ENCODE results near the gene ITGB1BP1.

The ITGB1BP1 gene

DNA sequence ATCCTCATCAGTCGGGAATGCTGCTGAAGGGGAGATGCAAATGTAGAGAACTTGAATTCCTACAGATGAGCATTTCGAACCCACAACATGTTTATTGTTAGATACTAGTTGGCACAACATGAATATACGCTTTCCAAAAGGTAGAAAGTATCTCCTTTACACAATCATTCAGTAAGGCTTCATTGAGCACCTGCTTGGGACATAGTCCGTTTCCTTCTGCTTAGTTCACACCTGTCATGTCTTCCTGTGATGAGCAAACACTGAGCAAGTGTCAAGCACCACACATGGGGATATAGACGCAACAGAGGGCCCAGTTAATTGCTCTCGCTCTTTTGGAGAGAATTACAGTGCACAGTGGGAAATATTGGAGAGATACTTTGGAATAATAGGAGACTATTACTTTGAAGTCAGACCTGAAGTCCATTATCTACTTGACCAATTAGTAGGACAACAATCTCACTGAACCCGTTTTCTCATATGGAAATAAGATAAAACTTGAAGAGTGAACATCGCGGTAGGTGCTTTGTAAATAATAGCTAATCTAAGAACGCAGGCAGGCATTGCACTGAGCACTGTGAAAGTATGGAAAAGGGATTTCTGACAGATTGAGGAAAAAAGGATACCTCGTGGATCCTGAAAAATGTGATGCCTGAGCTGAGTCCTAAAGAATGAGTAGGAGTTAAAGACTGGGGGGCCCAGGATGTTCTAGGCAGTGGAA lies 1.3 kb upstream of the ITGB1BP1 start:
- DNase-seq = no peak

DNA sequence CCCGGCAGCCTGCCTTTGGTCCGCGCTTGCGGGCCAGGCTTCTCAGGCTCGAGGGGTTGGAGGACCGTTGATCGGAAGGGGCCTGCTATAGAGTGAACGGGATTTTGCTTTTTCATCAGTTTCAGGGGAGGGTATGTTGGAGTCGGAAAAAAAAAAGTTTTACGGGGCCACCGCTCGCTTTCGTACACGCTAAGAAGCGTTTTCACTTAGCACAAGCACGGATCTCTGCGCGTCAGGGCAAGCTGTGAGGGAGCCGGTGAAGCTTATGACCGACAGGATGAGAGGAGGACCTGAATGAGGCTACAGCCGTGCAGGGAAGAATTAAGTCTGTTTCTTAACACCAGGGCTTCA lies 569 bp upstream of the ITGB1BP1 start:
- DNase-seq = no peak

DNA sequence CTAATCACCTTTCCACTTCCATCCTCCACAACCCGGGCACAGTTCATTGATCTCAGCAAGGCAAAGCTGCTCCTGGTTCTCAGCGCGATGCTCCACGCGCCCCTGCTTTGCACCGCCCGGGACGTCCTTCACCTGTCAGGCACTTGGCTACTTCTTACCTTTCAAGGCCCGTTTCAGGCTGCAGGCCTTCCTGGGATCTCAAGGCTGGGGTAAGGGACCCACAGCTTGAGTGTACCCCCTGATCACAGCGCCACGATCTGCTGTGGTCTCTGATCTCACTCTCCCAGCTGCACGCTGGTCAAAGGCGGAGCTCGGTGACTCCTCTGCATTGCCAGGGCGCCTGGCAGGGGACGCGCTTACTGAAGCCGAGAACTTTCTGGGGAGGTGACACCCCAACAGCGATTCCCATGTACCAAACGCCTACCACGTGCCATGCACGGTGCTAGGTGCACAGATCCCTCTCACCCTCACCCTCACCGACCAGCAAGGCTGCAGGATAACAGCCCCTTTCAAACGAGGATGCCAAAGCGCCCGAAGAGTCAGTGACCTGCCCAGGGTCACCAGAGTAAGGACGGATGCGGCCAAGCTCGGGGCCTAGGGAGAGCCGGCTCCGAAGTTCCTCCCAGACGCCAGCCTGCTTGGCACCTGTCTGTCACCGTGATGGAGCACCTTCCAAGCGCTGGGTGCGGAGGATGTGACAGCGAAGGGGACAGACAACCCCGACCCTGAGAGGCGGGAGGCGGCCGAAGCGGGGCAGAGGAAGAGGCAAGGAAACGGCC lies 818 bp downstream of the ITGB1BP1 start:
- DNase-seq = no peak

DNA sequence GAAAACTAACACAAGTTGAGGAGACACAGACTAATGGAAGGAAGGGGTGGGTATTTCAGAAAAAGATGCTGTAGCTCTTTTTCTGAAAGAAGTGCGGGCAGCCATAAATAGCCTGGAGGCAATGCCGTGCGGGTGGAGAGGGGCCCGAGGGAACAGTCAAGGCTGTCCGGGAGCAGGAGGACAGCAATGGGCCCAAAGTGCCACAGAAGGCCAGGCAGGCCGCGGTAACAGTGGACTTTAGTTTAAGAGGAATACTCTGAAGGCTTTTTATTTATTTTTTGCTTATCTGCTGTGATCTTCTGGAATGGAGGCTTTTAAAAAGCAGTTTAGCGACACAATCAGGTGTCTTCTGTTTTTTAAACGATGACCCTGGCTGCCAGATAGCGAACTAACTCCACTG lies 2.8 kb downstream of the ITGB1BP1 start:
- no peak for DNase-seq

DNA sequence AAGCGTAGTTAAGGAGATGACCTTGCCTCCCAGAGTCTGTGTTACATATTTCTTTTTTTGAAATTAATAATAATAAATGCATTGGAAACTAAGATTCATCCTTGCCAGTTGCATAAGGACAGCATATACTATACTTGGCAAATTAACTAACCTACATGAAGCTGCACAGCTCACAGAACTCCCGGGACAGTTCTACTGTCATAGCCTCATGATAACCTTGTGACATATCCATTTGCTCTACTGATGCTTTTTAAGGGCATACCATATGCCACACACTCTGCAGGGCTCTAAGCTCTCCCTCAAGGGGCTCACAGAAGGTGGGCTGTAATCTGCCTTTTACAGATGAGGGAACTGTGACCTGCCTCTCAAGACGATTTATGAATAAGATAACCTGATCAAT lies 3.8 kb downstream of the ITGB1BP1 start:
- DNase-seq = no peak

DNA sequence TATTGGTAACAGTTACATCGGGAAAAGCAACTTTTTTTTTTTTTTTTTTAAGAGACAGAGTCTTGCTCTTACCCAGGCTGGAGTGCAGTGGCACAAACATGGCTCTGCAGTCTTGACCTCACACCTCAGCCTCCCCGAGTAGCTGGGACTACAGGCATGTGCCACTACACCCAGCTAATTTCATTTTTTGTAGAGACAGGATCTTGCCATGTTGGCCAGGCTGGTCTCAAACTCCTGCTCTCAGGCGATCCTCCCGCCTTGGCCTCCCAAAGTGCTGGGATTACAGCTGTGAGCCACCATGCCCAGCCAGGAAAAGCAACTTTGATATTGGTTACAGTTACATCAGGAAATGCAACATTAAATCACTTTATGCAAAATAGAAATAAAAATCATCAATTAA lies 4.6 kb downstream of the ITGB1BP1 start:
- no peak for DNase-seq

DNA sequence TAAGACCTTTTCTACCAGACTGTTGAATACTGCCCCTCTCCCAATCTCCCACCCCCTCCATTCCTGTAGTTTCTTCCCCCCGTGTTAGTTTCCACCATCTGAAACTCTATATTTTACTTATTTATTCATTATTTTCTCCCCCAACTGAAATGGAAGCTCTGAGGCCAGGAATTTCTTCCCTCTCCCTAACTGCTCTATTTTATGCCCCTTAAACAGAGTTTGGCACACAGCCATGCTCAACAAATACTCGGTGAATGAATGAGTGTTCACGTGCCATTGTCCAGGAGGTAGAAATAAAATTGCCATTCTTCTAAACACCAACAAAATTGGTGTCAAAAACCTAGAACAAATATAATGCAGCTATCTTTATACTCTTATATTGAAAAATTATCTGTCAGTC lies 5.6 kb downstream of the ITGB1BP1 start:
- DNase-seq = no peak

DNA sequence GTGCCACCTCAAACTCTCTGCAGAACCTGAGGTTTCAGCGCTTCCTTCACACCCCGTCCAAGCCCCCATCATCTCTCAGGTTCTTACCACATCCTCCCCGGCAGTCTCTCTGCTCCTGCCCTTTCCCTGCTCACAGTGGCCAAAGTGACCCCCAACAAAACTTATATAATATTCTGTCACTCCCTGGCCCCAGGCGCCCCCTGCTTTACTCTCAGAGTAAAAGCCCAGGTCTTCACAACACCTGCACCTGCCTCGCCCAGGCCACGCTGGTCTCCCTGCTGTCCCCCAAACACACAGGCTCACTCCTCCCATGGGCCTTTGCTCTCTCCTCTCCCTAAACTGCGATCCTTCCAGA lies 6.4 kb downstream of the ITGB1BP1 start:
- no peak for DNase-seq

DNA sequence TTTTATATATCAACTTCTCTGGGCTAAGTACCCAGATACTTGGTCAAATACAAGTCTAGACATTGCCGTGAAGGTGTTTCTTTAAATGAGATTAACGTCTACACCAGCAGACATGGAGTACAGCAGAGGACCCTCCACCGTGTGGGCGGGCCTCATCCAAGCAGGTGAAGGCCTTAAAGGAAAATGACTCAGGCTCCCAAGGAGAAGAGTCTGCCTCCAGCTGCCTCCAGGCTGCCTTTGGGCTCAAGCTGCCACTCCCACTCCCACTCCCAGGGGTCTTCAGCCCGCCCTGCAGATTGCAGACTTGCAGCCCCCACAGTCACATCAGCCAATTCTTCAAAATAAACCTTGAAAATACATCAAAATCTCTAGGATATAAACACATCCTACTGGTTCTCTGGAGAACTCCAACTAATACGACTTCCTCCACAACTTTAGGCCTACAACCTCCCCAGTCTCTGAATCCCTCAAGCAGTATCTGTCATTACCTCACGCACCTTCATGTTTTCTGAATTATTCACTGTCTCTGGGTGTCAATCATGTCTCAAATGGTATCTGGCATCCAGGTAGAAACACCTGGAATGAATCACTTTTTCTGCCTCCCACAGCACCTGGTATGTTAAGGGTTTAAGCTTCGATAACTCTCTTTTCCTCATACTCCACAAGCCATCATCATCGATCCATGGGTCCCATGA lies 6.9 kb downstream of the ITGB1BP1 start:
- no peak for DNase-seq

DNA sequence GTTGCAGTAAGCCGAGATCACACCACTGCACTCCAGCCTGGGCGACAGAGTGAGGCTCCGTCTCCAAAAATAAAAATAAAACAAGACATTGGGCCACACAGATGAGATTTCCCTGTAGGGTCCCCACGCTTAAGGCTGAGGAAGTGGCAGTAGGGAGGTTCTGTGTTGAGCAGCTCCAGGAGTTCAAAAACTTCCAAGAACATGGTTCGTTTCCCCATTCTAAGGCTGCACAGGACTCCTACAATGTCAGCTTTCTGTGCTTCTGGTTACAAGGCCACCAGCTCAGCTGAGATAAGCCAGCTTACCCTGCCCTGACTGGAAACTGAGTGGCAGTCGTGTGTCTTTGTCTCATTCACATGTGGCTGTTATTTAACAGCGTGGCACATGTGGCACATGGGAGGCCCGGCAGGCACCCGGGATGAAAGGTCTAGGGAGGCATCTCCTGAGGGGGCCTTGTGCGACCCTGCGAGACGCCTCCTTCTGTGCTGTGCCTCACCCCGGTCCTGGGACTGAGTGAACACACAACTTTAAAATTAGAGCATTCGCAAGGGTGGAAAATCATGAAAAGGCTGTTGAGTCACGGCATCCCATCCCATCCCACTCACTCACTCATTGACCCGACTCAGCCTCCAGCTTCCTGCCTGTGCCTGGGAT lies 7.7 kb downstream of the ITGB1BP1 start:
- DNase-seq = no peak

DNA sequence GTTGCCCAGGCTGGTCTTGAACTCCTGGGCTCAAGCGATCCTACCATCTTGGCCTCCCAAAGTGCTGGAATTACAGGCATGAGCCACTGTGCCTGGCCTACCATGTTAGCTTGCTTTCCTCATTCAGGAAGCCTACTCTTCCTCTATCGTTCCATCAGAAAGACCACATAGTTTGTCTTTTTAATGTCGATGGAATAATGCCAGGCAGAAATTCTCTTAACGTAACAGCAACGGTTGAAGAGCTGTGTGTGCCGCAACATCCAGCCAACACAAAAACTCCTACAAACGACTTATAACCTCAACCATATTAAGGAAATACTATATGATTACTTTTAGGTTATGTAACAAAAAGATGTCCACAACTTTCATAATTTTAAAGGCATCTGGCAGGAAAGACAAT lies 10.5 kb downstream of the ITGB1BP1 start:
- no peak for DNase-seq

DNA sequence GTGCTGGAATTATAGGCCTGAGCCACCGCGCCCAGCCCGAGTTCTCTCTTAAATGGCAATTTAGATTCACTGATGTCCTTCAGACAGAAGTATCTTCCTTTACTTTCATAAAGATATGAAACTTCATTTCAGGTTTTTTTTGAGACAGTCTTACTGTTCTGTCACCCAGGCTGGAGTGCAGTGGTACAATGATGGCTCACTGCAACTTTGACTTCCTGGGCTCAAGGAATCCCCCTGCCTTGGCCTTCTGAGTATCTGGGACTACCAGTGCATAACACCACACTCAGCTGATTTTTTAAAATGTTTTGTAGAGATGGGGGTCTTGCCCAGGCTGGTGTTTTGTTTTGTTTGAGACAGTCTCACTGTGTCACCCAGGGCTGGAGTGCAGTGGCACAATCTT lies 13.2 kb downstream of the ITGB1BP1 start:
- no peak for DNase-seq

DNA sequence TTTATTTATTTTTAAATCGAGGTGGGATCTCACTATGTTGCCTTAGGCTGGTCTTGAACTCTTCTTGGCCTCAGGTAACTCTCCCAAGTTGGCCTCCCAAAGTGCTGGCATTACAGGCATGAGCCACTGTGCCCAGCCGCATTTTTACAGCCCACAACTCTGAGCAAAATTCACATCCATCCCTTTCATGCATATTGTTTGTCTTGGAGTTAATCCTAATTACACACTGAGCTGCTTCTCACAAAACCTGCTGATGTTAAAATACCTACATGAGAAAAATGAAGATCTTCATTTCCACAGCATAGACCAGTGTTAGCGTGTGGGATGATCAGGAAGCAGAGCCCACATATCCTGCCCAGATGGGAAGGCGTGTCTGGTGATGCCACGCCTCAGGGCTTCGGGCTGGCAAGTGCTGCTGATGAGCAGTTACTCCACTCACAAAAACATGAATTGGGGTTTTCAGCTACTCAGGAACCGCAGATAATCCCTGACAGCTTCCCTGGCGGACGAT lies 14.6 kb downstream of the ITGB1BP1 start:
- no peak for DNase-seq

DNA sequence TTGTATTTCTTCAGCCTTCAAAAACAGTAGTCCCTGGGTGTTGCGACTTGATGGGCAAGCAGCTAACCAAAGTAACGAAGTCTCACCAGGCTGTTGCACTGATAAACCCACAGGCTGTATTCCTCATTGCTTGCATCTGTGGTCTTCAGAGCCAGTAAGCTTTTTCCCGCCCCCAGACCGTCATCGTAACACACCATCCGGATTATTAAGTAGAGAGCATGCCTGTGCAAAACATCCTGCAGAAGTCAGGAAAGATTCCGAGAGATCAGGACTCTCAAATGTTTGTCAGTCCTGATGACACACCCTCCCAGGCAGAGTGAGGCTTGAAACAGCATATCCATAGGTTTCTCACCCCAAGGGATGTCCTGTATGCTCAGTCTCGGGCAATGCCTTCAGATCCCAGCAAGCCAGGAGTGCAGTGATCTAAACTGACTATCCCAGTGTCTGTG lies 15.9 kb downstream of the ITGB1BP1 start:
- DNase-seq = no peak

DNA sequence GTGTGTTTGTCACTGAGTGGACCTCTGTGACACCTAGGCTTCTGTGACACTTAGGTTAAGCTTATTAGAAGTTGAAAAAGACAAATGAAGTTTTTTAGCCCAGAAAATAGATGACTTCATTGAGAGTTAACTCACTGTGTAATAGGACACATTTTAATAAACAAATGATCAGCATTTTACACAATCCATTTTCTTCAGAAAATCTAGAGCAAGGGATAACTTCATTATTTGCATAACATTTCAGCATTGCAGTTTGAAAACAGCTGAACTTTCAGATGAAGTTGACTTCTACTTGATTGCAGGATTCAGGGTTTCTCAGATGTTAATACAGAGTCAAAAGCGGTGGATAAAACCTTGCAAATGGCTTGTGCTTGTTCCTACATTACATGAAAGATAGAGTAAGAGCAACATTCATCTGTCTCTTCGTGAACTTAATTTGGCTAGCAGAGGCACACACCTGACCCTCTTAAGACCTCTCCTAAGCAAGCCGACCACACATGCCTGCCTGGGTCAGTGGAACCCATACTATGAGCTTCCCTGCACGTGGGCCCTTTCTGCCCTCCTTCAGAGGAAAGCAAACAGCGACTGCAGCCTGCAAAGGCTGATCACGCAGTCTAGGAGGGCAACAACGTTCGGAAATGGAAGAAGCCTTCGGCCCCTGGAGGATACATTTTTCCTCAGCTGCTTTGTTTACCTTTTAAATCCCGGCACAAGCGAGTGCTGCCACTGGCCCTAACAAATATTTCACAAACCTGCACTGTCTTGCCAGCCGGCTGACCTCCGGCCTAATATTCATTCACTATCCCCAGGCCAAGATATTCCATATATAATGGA lies 16.6 kb downstream of the ITGB1BP1 start:
- DNase-seq = no peak

DNA sequence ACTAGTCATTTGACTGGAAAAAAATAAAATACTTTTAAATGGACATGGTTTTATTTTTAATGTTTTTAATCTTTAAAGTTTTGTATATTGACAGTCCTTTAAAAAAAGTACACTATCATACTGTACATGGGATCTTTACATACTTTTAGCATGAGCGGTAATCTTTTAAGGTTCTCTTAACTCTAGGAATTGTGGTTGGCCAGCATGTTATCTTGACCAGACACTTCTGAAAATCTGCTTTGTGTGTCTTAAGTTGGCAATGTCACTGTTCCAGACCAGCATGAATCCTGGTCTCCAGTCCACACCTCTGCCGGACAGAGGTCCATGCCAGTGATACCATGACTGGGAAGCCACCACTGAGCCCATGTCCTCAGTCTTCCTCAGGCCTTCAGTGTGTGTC lies 17.7 kb downstream of the ITGB1BP1 start:
- DNase-seq = no peak

DNA sequence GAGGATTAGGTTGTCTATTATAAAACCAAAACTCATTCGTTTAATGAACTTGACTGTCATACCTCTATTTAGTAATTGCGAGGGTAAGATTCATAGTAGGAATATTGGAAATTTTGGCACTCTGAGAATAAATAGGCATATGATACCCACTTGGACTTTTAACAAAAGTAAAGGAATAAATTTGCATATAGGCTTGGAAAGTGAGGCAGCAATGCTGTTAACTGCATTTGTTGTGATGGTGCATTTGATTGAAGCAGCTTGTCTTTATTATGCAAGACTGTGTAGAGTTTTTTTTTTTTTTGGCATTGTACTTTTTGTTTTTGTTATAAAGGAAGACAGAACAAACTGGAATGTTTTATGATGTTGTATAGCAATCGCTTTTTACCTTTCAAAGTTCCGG lies 18.9 kb downstream of the ITGB1BP1 start:
- DNase-seq = no peak

DNA sequence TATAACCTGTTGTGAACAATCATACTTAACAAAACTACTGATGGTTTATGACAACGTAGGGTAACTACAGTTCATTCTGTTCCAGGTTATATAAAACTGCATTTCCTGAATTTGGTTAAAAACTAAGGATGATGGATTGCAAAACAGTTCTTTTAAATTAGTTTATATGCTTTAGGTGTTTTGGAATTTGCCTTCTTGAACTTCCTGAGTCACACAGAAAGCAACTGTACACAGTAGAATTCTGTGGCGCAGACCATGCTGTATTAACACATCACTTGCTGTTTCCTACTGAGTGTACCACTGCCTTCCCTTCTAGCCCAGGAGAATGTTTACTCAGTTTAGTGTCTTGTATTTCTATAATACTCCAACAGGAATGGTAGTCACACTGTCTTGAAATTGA lies 19.4 kb downstream of the ITGB1BP1 start:
- DNase-seq = no peak

DNA sequence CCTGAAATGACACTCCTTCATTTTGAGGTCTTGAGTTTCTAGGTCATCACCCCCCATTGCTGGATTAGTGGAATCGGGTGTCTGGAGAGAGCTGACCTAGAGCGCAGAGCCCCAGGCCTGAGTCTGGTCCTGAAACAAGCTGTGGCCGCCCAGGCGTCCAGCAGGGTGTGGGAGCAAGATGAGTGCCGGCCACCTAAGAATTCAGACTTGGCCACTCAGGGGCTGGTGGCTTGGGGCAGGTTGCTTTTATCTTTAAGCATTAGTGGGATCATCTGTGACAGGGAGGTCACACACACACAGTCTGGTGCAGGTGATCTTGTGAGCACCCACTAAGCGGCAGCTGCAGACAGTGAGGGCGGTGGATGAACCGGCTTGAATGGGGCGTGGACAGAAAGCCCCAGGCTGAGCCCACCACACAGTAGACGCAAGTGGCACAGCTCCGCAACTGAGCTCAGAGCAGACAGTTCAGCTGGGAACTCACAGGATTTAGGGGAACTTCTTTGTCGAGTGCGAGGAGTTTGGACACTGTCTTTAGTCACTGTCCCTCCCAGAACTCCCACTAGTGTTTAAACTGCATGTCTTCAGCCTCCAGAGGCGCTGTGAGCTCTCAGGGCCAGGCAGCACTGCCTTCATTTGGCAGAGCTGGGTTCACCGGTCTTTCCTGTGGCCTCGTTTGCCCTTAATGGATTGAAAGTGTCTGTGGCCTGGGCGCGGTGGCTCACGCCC lies 21.5 kb downstream of the ITGB1BP1 start:
- DNase-seq = no peak

DNA sequence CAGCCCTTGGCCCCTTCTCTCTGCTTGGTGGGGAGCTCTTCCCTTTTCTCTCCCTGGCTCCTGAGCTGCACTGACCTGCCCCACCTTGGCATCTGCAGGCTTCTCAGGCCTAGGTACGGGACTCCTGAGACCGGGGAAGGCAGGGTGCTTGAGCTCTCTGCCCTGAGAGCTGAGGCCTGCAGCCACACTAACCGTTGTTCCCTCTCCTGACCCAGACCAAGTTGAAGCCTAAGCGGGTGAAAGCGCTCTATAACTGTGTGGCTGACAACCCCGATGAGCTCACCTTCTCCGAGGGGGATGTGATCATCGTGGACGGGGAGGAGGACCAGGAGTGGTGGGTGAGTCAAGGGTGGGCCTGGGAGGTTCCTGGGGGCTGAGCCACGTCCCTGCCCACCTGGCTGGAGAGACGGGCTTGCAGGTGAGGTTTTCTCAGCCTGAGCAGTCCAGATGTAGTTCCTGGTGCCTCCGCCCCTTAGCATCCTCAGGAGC lies 22.2 kb downstream of the ITGB1BP1 start:
- DNase-seq = no peak

DNA sequence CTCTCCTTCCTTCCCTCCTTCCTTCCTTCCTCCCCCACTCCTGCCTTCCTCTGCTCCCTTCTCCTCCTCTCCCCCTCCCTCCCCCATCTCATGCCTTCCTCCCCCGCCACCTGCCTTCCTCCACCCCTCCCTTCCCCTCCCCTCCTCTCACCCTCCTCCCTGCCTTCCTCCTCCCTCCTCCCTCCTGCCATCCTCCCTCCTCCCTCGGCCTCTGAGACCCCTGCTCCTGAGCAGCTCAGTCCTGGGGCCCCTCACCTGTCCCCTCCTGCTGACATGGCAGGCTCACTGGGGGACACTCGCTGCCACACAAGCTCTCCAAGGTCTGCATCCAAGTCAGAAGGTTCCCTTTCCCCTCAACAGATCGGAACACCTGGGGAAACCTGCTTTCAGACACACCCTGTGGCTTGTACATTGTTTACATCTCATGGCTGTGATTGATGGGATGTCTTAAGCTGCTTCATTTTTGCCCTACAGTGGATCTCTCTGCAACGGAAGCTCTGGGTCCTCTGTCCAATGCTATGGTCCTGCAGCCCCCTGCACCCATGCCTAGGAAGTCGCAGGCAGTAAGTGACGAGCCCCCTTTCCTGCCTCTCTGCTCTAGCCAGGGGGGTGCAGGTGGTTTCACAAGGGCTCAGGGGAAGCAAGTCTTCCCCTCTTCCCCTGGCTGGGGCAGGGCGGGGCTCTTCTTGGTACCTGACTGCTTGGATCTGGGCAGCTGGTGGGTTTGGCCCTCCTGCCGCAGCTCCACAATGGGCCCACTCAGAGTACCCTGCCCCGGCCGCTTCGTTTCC lies 22.9 kb downstream of the ITGB1BP1 start:
- DNase-seq = no peak
